Liver (tissue), 9 donors: Measurements from ENCODE around the gene CLK3. TPM values are rescaled to one million over a fixed set of nuclear protein-coding genes. Genes with fewer than 3 reads are reported as not detected.

Source experiments
- DNase-seq: peaks from one replicate; pipeline ENCODE4 v3.0.0-alpha.2; 2017; ENCODE audit warnings: low spot score
- H3K27ac ChIP-seq, 2 donors: one replicate each; pipeline ENCODE4 v1.7.0; 2013; ENCODE audit warnings: inconsistent platforms in 2 of 2, low read length in 2 of 2, control low read depth in 1 of 2, low read depth in 1 of 2, mild to moderate bottlenecking in 1 of 2
- H3K27me3 ChIP-seq, 4 donors: one replicate each; pipeline versions ENCODE4 v1.6.1 to v1.7.0; 2013; ENCODE audit warnings: low read length in 3 of 4, inconsistent platforms in 1 of 4, mild to moderate bottlenecking in 1 of 4, moderate library complexity in 1 of 4; ENCODE audit not compliant: control insufficient read depth in 4 of 4, insufficient read depth in 4 of 4
- H3K36me3 ChIP-seq, 4 donors: one replicate each; pipeline versions ENCODE4 v1.6.1 to v1.7.0; 2013; ENCODE audit warnings: low read length in 3 of 4, mild to moderate bottlenecking in 3 of 4, low read depth in 1 of 4, moderate library complexity in 1 of 4; ENCODE audit not compliant: control insufficient read depth in 4 of 4, insufficient read depth in 3 of 4
- H3K4me1 ChIP-seq, 4 donors: one replicate each; pipeline versions ENCODE4 v1.6.1 to v1.7.0; 2013; ENCODE audit warnings: low read length in 3 of 4, mild to moderate bottlenecking in 3 of 4, moderate library complexity in 1 of 4; ENCODE audit not compliant: control insufficient read depth in 4 of 4, insufficient read depth in 4 of 4
- H3K4me3 ChIP-seq, 3 donors: one replicate each; pipeline versions ENCODE4 v1.6.1 to v1.7.0; 2013; ENCODE audit warnings: low read length in 3 of 3, control low read depth in 1 of 3, low read depth in 1 of 3, mild to moderate bottlenecking in 1 of 3
- H3K9ac ChIP-seq, 2 donors: one replicate each; pipeline ENCODE4 v1.7.0; 2013; ENCODE audit warnings: low read length in 2 of 2, mild to moderate bottlenecking in 2 of 2, moderate library complexity in 2 of 2, control low read depth in 1 of 2, low read depth in 1 of 2
- H3K9me3 ChIP-seq, 4 donors: one replicate each; pipeline versions ENCODE4 v1.6.1 to v1.7.0; 2013; ENCODE audit warnings: low read length in 3 of 4; ENCODE audit not compliant: control insufficient read depth in 4 of 4
- FOXA1 ChIP-seq: IDR thresholded peaks from 2 replicates; pipeline ENCODE4 v1.6.1; 2016; ENCODE audit warnings: antibody characterized with exemption
- HNF4G ChIP-seq: IDR thresholded peaks from 2 replicates; pipeline ENCODE4 v1.6.1; 2016; ENCODE audit warnings: antibody characterized with exemption
- MAX ChIP-seq: IDR thresholded peaks from 2 replicates; pipeline ENCODE4 v1.6.1; 2016; ENCODE audit warnings: antibody characterized with exemption
- NR2F2 ChIP-seq: IDR thresholded peaks from 2 replicates; pipeline ENCODE4 v1.6.1; 2016; ENCODE audit warnings: antibody characterized with exemption
- RAD21 ChIP-seq, 2 donors: IDR thresholded peaks; 2 replicates each; pipeline ENCODE4 v1.6.1; 2016; ENCODE audit warnings: antibody characterized with exemption in 2 of 2, mild to moderate bottlenecking in 2 of 2
- REST ChIP-seq: IDR thresholded peaks from 2 replicates; pipeline ENCODE4 v1.6.1; 2016; ENCODE audit warnings: antibody characterized with exemption, mild to moderate bottlenecking
- SP1 ChIP-seq: IDR thresholded peaks from 2 replicates; pipeline ENCODE4 v1.6.1; 2018; ENCODE audit warnings: antibody characterized with exemption, mild to moderate bottlenecking
- YY1 ChIP-seq: IDR thresholded peaks from 2 replicates; pipeline ENCODE4 v1.6.1; 2016; ENCODE audit warnings: antibody characterized with exemption, mild to moderate bottlenecking
- ZBTB33 ChIP-seq: IDR thresholded peaks from 2 replicates; pipeline ENCODE4 v1.6.1; 2016; ENCODE audit warnings: antibody characterized with exemption
- WGBS: extraction: QIAGEN DNeasy Blood & Tissue Kit; methylation state at CpG from one replicate; pipeline ENCODE4 v1.1.7; 2013; 5-methylcytosine and 5-hydroxymethylcytosine counted together
- polyA plus RNA-seq, 2 donors: library from polyadenylated mRNA; stranded (reverse) in 1 of 2; unstranded in 1 of 2; fragments of 200-250 nt in 1 of 2; fragments of >200 nt in 1 of 2; fragmentation: Nextera tagmentation in 1 of 2; extraction: Ambion mirVana in 1 of 2; gene quantifications; one replicate each; pipeline versions ENCODE4 v1.2.1 to v1.2.3, GENCODE V29; 2013 to 2015
- total RNA-seq, 2 donors: library from RNA; depleted of rRNA; stranded (reverse); fragments of >200 nt; gene quantifications; one replicate each; pipeline ENCODE4 v1.2.3, GENCODE V29; 2014
- donor health status: healthy.
- donor health status: healthy.
- donor health status: healthy.
- donor health status: healthy.
- donor health status: healthy.

The CLK3 gene
- total and polyA plus RNA-seq, 4 donors: 20.1 to 66.8 (median 28.4) TPM

- Histone ChIP-seq H3K4me1 (no peaks in the 10 kb centered on the region), H3K27ac (no peak overlapping the region), H3K9ac (no peak overlapping the region), H3K27me3 (no peaks in the 10 kb centered on the region), H3K9me3 (no peaks in the 10 kb centered on the region), H3K36me3 (peaks cover 0 to 13% (median 8%) of the 10 kb centered on the region in 4 donors), H3K4me3 (no peak overlapping the region)
- TF ChIP-seq RAD21 (IDR thresholded peaks at IDR 0.05): no peak
- no peak for TF ChIP-seq MAX
- TF ChIP-seq NR2F2: no peak
- TF ChIP-seq FOXA1: no peak
- TF ChIP-seq YY1: no peak
- 98% methylated on average over 7 of the region's 7 CpGs for whole genome bisulfite sequencing
- no peak for DNase-seq
Measured at GRCh38 chr15:74580538-74581350, 34.9 kb upstream of the CLK3 start.

- no peak for DNase-seq
Measured at GRCh38 chr15:74584204-74584603, 31.4 kb upstream of the CLK3 start.

GRCh38 chr15:74584779-74585178 lies 30.9 kb upstream of the CLK3 start:
- TF ChIP-seq REST (no peak), ZBTB33 (no peak), SP1 (no peak)
- Histone ChIP-seq H3K9ac (no peak overlapping the region), H3K27ac (no peak overlapping the region), H3K4me3 (no peak overlapping the region), H3K9me3 (no peaks in the 10 kb centered on the region), H3K36me3 (peaks cover 0 to 11% (median 6%) of the 10 kb centered on the region in 4 donors), H3K4me1 (no peaks in the 10 kb centered on the region), H3K27me3 (no peaks in the 10 kb centered on the region)
- DNase-seq: no peak
- 93% methylated on average over 4 of the region's 4 CpGs for WGBS

More at GRCh38 chr15:74584204-74584603, 31.4 kb upstream of the CLK3 start:
- peaks cover 0 to 11% (median 6%) of the 10 kb centered on the region in 4 donors for H3K36me3 ChIP-seq
- no peak overlapping the region for H3K4me3 ChIP-seq
- 90% methylated on average over 2 of the region's 2 CpGs for WGBS
- no peak overlapping the region for H3K9ac ChIP-seq
- TF ChIP-seq HNF4G: no peak
- H3K9me3 ChIP-seq: no peaks in the 10 kb centered on the region
- no peaks in the 10 kb centered on the region for H3K4me1 ChIP-seq
- H3K27ac ChIP-seq: no peak overlapping the region
- no peaks in the 10 kb centered on the region for H3K27me3 ChIP-seq
